Spinal cord (tissue), 10 donors: Measurements from ENCODE around the gene ARHGEF12. TPM values are rescaled to one million over a fixed set of nuclear protein-coding genes. Genes with fewer than 3 reads are reported as not detected.

Experiments
- DNase-seq, 6 donors: peaks; one replicate each; pipeline versions ENCODE4 v3.0.0 to v3.0.0-alpha.2; 2013 to 2015; ENCODE audit warnings: low spot score in 6 of 6, low read depth in 4 of 6
- H3K27ac ChIP-seq: one replicate; pipeline ENCODE4 v1.5.1; 2013; ENCODE audit warnings: low read depth, low read length, control low read depth
- H3K27me3 ChIP-seq: one replicate; pipeline ENCODE4 v1.6.1; 2013; ENCODE audit warnings: low read length; ENCODE audit not compliant: control insufficient read depth, insufficient read depth
- H3K36me3 ChIP-seq: one replicate; pipeline ENCODE4 v1.6.1; 2013; ENCODE audit warnings: low read length; ENCODE audit not compliant: control insufficient read depth, insufficient read depth
- H3K4me1 ChIP-seq: one replicate; pipeline ENCODE4 v1.6.1; 2013; ENCODE audit warnings: low read length; ENCODE audit not compliant: control insufficient read depth, insufficient read depth
- H3K4me3 ChIP-seq: one replicate; pipeline ENCODE4 v1.5.1; 2013; ENCODE audit warnings: low read depth, low read length, control low read depth
- H3K9me3 ChIP-seq: one replicate; pipeline ENCODE4 v1.6.1; 2013; ENCODE audit warnings: low read length; ENCODE audit not compliant: control insufficient read depth, insufficient read depth
- WGBS: methylation state at CpG from one replicate; pipeline ENCODE4 v1.1.5; 2013; ENCODE audit warnings: missing lambda C conversion rate; ENCODE audit not compliant: insufficient coverage; 5-methylcytosine and 5-hydroxymethylcytosine counted together
- polyA plus RNA-seq, 2 donors: library from polyadenylated mRNA; unstranded; fragments of 120-200 nt; gene quantifications; one replicate each; pipeline ENCODE4 v1.2.1, GENCODE V29; 2013; ENCODE audit not compliant: insufficient read length in 2 of 2
- total RNA-seq, 2 donors: library from RNA; depleted of rRNA in 1 of 2; stranded (reverse); fragments of 120-200 nt in 1 of 2; fragments of >200 nt in 1 of 2; gene quantifications; one replicate each; pipeline versions ENCODE4 v1.2.3 to v1.2.4, GENCODE V29; 2013 to 2014
- donor health status: healthy.

ARHGEF12 gene
- total and polyA plus RNA-seq, 4 donors: 67.9 to 179 (median 101) TPM

DNA sequence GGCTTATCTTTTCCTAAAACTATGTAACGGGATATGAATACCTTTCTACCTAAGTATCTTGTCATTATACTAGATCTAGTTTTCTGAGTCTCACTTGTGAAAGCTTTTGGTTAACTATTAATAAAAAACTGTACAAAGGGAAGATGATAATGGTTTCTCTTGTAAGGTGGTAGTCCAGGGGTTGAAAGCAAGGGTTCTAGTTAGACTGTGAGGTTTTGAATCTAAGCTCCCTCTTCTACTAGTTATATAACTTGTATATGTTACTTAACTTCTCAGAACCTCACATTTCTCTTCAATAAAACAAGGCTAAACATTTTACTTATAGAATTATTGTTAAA is 54.3 kb downstream of the ARHGEF12 start:
- Histone ChIP-seq H3K36me3 (no peaks in the 10 kb centered on the region), H3K4me1 (no peaks in the 10 kb centered on the region), H3K9me3 (no peaks in the 10 kb centered on the region), H3K27ac (peak overlapping the region; percentile 95), H3K27me3 (no peaks in the 10 kb centered on the region), H3K4me3 (no peak overlapping the region)
- WGBS: no CpG with 5 or more reads among the region's 1 CpG
- no peak for DNase-seq

DNA sequence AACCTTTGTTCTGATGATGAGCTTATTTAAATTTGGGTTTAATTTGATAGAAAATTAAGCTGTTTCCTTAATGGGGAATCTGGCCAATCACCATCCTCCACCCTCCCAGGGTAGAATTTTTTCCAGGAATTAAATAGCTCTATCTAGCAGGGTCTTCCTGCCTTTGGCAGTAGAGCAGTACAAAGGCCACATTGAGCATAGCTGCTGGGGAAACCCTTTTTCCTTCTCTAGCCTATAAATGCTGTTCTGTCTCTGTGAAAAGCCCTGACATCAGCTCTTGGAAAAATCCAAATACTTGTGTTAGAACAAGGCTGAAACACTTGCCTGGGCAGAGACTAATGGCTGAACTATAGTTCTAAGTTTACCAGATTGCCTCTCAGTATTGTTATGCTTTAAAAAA is 55.1 kb downstream of the ARHGEF12 start:
- no peaks in the 10 kb centered on the region for H3K27me3 ChIP-seq
- peak overlapping the region; percentile 95 for H3K27ac ChIP-seq
- H3K4me3 ChIP-seq: no peak overlapping the region
- peak in 5 of 6 donors; percentile 49 to 86 (median 69) for DNase-seq
- H3K36me3 ChIP-seq: no peaks in the 10 kb centered on the region
- no peaks in the 10 kb centered on the region for H3K4me1 ChIP-seq
- H3K9me3 ChIP-seq: no peaks in the 10 kb centered on the region

DNA sequence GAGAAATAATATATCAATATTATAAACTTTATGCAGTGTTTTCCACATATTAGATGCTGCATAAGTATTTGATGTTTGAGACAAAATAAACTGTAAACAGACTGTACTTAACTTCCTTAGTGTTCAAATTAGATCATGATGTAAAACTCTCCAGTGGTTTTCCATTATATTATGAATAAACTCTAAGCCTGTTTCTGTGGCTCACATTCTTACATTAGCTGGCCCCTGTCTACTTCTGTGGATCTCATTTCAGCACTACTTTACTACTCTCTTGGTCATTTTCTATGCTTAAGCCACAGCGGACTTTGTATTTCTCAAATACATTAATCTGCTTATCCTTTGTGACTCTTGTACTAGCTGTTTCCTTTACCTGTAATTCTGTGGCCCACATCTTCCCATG is 55.6 kb downstream of the ARHGEF12 start:
- Histone ChIP-seq H3K36me3 (no peaks in the 10 kb centered on the region), H3K27me3 (no peaks in the 10 kb centered on the region), H3K27ac (peak overlapping the region; percentile 95), H3K4me1 (no peaks in the 10 kb centered on the region), H3K4me3 (no peak overlapping the region), H3K9me3 (no peaks in the 10 kb centered on the region)
- 53% methylated on average over 1 of the region's 1 CpG for WGBS
- DNase-seq: peak in 1 of 6 donors; percentile 3

DNA sequence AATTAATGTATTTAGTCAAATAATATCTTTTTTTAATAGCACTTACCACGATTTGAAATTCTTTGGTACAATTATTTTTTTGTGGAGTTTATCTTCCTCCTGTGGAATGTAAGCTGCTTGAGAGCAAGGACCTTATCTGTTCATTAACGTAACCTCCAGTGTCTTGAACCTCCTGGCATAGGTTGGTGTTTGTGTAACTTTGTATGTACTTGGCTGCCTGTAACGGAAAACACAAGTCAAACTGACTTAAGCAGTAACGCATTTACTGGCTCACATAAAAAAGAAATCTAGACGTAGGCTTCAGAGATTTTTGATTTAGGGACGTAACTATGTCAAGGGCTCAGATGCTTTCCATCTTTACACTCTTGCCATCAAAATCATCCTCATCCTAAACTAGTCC is 56.1 kb downstream of the ARHGEF12 start:
- no CpG with 5 or more reads among the region's 6 CpGs for WGBS

DNA sequence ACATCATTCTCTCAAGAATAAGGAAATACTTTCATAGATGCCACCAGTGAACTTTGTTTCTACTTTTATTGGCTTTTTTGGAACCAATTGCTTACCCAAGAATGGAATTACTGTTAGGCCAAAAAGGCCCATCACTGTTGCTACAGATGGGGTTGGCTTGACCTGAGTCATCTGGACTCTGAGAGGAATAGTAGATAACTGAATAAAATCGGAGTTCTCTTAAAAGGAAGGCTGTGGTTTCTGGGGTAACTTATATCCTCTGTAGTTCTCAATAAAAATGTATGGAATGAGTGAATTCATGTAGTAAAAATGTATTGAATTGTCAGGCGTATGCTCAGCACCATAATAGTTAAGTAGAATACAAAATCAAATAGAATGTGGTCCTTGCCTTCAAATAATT is 56.6 kb downstream of the ARHGEF12 start:
- WGBS: no CpG with 5 or more reads among the region's 2 CpGs

More for the DNA sequence above, 56.1 kb downstream of the ARHGEF12 start:
- Histone ChIP-seq H3K4me1 (no peaks in the 10 kb centered on the region), H3K9me3 (no peaks in the 10 kb centered on the region), H3K27ac (peak overlapping the region; percentile 95), H3K36me3 (no peaks in the 10 kb centered on the region), H3K4me3 (no peak overlapping the region), H3K27me3 (no peaks in the 10 kb centered on the region)
- no peak for DNase-seq

DNA sequence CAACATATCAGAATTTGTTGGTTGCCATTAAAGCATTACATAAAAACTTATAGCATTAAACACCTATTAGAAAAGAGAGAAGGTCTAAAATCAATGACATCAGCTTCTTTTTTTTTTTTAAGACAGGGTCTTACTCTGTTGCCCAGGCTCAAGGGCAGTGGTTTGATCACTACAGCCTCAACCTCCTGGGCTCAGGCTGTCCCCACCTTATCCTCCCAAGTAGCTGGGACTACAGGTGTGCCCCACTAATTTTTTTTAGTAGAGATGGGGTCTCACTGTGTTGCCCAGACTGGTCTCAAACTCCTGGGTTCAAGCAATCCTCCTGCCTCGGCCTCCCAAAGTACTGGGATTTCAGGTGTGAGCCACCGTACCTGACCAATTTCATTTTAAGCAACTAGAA is 57.9 kb downstream of the ARHGEF12 start:
- 80% methylated on average over 1 of the region's 2 CpGs for WGBS
- no peak overlapping the region for H3K27ac ChIP-seq
- no peaks in the 10 kb centered on the region for H3K9me3 ChIP-seq

More for the DNA sequence above, 56.6 kb downstream of the ARHGEF12 start:
- Histone ChIP-seq H3K4me1 (no peaks in the 10 kb centered on the region), H3K4me3 (no peak overlapping the region), H3K9me3 (no peaks in the 10 kb centered on the region), H3K27ac (peak overlapping the region; percentile 95), H3K36me3 (no peaks in the 10 kb centered on the region), H3K27me3 (no peaks in the 10 kb centered on the region)
- no peak for DNase-seq

DNA sequence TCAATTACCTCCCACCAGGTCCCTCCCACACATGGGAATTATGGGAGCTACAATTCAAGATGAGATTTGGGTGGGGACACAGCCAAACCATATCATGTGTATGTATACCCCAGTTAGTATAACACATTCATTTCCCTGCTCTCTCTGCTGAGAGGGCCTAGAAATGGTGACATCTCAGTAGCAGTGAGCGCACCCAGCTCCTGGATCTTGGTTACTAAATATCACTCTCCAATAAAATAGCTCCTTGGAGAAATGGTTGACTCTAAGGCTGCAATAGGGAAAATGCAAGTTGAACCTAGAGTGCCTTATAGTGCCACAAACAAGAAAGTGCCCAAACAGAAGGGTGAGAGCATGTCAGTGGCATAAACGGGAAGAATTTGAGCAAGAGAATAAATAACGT is 59.6 kb downstream of the ARHGEF12 start:
- Histone ChIP-seq H3K27ac (no peak overlapping the region), H3K4me1 (no peaks in the 10 kb centered on the region), H3K9me3 (no peaks in the 10 kb centered on the region), H3K36me3 (no peaks in the 10 kb centered on the region), H3K27me3 (no peaks in the 10 kb centered on the region), H3K4me3 (no peak overlapping the region)
- WGBS: no CpG with 5 or more reads among the region's 3 CpGs
- no peak for DNase-seq

More for the DNA sequence above, 57.9 kb downstream of the ARHGEF12 start:
- Histone ChIP-seq H3K4me1 (no peaks in the 10 kb centered on the region), H3K27me3 (no peaks in the 10 kb centered on the region), H3K4me3 (no peak overlapping the region), H3K36me3 (no peaks in the 10 kb centered on the region)
- no peak for DNase-seq

DNA sequence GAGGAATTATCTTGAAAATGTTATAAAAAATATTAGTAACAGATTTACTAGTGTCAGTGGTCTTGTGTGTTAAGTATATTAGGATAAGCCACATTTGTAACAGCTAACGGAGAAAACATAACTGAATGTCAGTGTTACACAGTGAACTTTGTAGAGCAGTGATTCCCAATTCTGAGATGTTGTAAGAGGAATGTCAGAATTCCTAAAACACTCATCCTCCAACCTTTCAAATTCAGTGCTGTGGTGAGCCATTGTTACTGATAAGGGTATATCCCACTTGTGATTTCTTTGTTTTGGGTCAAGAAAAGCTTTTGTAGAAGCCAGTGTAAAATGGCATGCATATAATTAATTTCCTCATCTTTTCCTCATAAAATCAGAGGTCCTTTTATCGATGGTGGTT is 61.9 kb downstream of the ARHGEF12 start:
- no peak for DNase-seq
- H3K9me3 ChIP-seq: no peaks in the 10 kb centered on the region
- H3K36me3 ChIP-seq: no peaks in the 10 kb centered on the region
- no peak overlapping the region for H3K4me3 ChIP-seq
- H3K27me3 ChIP-seq: no peaks in the 10 kb centered on the region
- H3K4me1 ChIP-seq: no peaks in the 10 kb centered on the region
- WGBS: no CpG with 5 or more reads among the region's 2 CpGs
- H3K27ac ChIP-seq: no peak overlapping the region

DNA sequence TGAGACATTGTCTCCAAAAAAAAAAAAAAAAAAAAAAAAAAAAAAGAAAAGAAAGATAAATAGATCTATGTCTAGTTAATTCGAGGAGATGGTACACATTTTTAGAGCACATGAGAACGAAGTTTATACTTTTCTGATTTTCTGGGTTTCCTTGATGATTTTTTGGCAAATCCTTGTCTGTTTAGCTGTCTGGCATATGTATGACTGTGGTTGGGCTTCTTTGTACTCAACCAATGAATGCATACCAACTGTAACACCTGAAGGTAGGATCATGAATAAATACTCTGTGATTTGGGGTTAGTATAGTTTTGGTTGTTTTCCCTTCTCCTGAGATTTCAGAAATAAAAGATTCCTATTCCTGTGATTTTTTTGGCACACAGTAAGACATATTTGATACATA is 63.1 kb downstream of the ARHGEF12 start:
- Histone ChIP-seq H3K27ac (no peak overlapping the region), H3K36me3 (no peaks in the 10 kb centered on the region), H3K27me3 (no peaks in the 10 kb centered on the region), H3K9me3 (no peaks in the 10 kb centered on the region), H3K4me3 (no peak overlapping the region), H3K4me1 (no peaks in the 10 kb centered on the region)
- WGBS: no CpG with 5 or more reads among the region's 2 CpGs
- peak in 1 of 6 donors; percentile 3 for DNase-seq

DNA sequence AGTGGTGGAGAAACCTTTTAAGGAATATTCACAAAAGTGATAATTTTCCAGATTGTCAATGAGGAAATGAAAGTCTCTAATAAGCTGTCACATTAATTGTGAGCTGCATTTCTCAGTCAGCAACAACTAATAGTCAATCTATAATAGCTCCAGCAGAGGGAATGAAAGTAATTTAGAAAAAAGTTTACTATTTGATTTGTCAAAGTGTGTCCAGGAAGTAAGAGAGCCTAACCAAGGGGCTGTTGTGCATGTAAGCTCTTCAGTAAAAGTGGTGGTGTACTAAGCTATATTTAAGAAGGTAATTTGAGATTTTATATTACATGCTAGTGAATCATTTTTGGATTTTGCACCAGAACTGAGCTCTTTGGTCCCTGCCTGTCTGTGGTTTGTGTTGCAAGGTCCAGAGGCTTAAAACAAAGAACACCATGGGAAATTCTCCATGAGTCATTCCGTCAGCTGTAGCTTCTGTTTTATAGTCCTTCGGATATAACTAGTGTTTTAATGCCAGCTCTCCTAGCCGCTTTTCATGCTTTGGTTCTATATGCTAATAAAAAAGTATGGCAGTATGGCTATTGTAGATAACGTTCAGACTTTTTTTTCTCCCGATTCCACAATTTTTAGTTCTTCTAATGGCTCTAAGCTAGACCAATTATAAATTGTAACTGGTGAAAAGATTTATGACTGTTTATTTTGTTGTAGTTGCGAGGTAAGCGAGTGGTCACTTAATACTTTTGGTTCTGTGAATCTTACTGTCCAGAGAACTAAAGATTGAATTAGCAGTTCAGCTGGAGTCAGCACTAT is 64.6 kb downstream of the ARHGEF12 start:
- DNase-seq: peak in 1 of 6 donors; percentile 16
- WGBS: no CpG with 5 or more reads among the region's 7 CpGs

More for the DNA sequence above, 64.6 kb downstream of the ARHGEF12 start:
- Histone ChIP-seq H3K36me3 (no peaks in the 10 kb centered on the region), H3K27me3 (no peaks in the 10 kb centered on the region), H3K4me3 (no peak overlapping the region), H3K27ac (peak overlapping the region; percentile 35), H3K4me1 (no peaks in the 10 kb centered on the region), H3K9me3 (no peaks in the 10 kb centered on the region)
